Mesendoderm (in vitro differentiated cells): ENCODE results near the gene ASCL1.

ENCODE experiments used
- DNase-seq: peaks from one replicate; pipeline ENCODE4 v3.0.0; 2013
- H2AK5ac ChIP-seq: 2 replicates; pipeline ENCODE4 v1.6.1; 2013; ENCODE audit warnings: low read length, inconsistent platforms
- H2BK120ac ChIP-seq: 2 replicates; pipeline ENCODE4 v1.6.1; 2013; ENCODE audit warnings: low read depth, mild to moderate bottlenecking, low read length, moderate library complexity, mixed read lengths
- H2BK15ac ChIP-seq: replicated peaks from 2 replicates; pipeline ENCODE4 v1.6.1; 2013; ENCODE audit warnings: low read depth, mild to moderate bottlenecking, moderate library complexity
- H2BK5ac ChIP-seq: 2 replicates; pipeline ENCODE4 v1.6.1; 2013; ENCODE audit warnings: low read length, inconsistent platforms
- H3K18ac ChIP-seq: 2 replicates; pipeline ENCODE4 v1.6.1; 2013; ENCODE audit warnings: mild to moderate bottlenecking, low read length, mixed read lengths
- H3K23ac ChIP-seq: one replicate; pipeline ENCODE4 v1.6.1; 2013; ENCODE audit warnings: low read length
- H3K27ac ChIP-seq: 2 replicates; pipeline ENCODE4 v1.5.1; 2013; ENCODE audit warnings: low read depth, mild to moderate bottlenecking, inconsistent platforms, low read length, moderate library complexity
- H3K27me3 ChIP-seq: 2 replicates; pipeline ENCODE4 v1.6.1; 2013; ENCODE audit warnings: low read length, control low read depth, mild to moderate bottlenecking, inconsistent platforms; ENCODE audit not compliant: insufficient read depth, poor library complexity
- H3K36me3 ChIP-seq: 2 replicates; pipeline ENCODE4 v1.6.1; 2013; ENCODE audit warnings: low read length, inconsistent platforms; ENCODE audit not compliant: control insufficient read depth, insufficient read depth
- H3K4ac ChIP-seq: one replicate; pipeline ENCODE4 v1.6.1; 2013; ENCODE audit warnings: low read depth, mild to moderate bottlenecking, low read length, moderate library complexity
- H3K4me1 ChIP-seq: 2 replicates; pipeline ENCODE4 v1.6.1; 2013; ENCODE audit warnings: low read depth, low read length, inconsistent platforms; ENCODE audit not compliant: control insufficient read depth
- H3K4me2 ChIP-seq: 2 replicates; pipeline ENCODE4 v1.6.1; 2013; ENCODE audit warnings: low read length
- H3K4me3 ChIP-seq: 2 replicates; pipeline ENCODE4 v1.5.1; 2013; ENCODE audit warnings: mild to moderate bottlenecking, low read length
- H3K56ac ChIP-seq: one replicate; pipeline ENCODE4 v1.6.1; 2013; ENCODE audit warnings: low read length
- H3K79me1 ChIP-seq: 2 replicates; pipeline ENCODE4 v1.6.1; 2013; ENCODE audit warnings: low read length, inconsistent platforms
- H3K79me2 ChIP-seq: 2 replicates; pipeline ENCODE4 v1.6.1; 2013; ENCODE audit warnings: mild to moderate bottlenecking, low read length; ENCODE audit not compliant: control insufficient read depth, insufficient read depth
- H3K9ac ChIP-seq: 2 replicates; pipeline ENCODE4 v1.6.1; 2013; ENCODE audit warnings: low read length, inconsistent platforms
- H4K5ac ChIP-seq: one replicate; pipeline ENCODE4 v1.6.1; 2013; ENCODE audit warnings: low read length
- H4K8ac ChIP-seq: one replicate; pipeline ENCODE4 v1.6.1; 2013; ENCODE audit warnings: low read depth, mild to moderate bottlenecking, control low read depth, low read length, moderate library complexity
- WGBS: extraction: QIAGEN DNeasy Blood & Tissue Kit; methylation state at CpG from one replicate; pipeline ENCODE4 v1.1.7; 2013; ENCODE audit warnings: low lambda C conversion rate, missing lambda C conversion rate; ENCODE audit not compliant: insufficient coverage; ENCODE audit errors: extremely low coverage; 5-methylcytosine and 5-hydroxymethylcytosine counted together

ASCL1 gene

GRCh38 chr12:102992720-102993119 is 35.2 kb downstream of the ASCL1 start:
- H4K5ac ChIP-seq, result no peak overlapping the region
- H2BK120ac ChIP-seq, result no peak overlapping the region
- no CpG with 5 or more reads among the region's 4 CpGs for WGBS
- no peak overlapping the region for H2BK15ac ChIP-seq
- no peaks in the 10 kb centered on the region for H3K4me1 ChIP-seq
- H3K27ac ChIP-seq, result no peak overlapping the region
- H3K4me3 ChIP-seq, result no peak overlapping the region
- H3K56ac ChIP-seq, result no peak overlapping the region
- no peak overlapping the region for H4K8ac ChIP-seq
- no peak overlapping the region for H3K9ac ChIP-seq
- H3K4me2 ChIP-seq, result no peak overlapping the region
- no peaks in the 10 kb centered on the region for H3K27me3 ChIP-seq
- no peaks in the 10 kb centered on the region for H3K79me1 ChIP-seq
- H2BK5ac ChIP-seq, result no peak overlapping the region
- H3K4ac ChIP-seq, result no peak overlapping the region
- no peaks in the 10 kb centered on the region for H3K36me3 ChIP-seq
- no peaks in the 10 kb centered on the region for H3K79me2 ChIP-seq
- no peak for DNase-seq
- H3K23ac ChIP-seq, result no peak overlapping the region
- H2AK5ac ChIP-seq, result no peak overlapping the region
- H3K18ac ChIP-seq, result no peak overlapping the region

- Histone ChIP-seq H3K4me1 (no peaks in the 10 kb centered on the region), H4K8ac (no peak overlapping the region)
- no CpG with 5 or more reads among the region's 1 CpG for WGBS
Observed at GRCh38 chr12:102993537-102993936, 36.1 kb downstream of the ASCL1 start.

GRCh38 chr12:102995372-102995771 is 37.9 kb downstream of the ASCL1 start:
- Histone ChIP-seq H3K27ac (no peak overlapping the region), H3K56ac (no peak overlapping the region), H2BK5ac (no peak overlapping the region), H3K36me3 (no peaks in the 10 kb centered on the region), H2BK15ac (no peak overlapping the region), H3K4ac (no peak overlapping the region), H3K4me1 (no peaks in the 10 kb centered on the region), H3K79me2 (no peaks in the 10 kb centered on the region), H4K8ac (no peak overlapping the region), H2AK5ac (no peak overlapping the region), H3K79me1 (no peaks in the 10 kb centered on the region), H3K27me3 (no peaks in the 10 kb centered on the region), H2BK120ac (no peak overlapping the region), H4K5ac (no peak overlapping the region), H3K9ac (no peak overlapping the region), H3K4me3 (no peak overlapping the region), H3K23ac (no peak overlapping the region), H3K18ac (no peak overlapping the region), H3K4me2 (no peak overlapping the region)
- WGBS, result no CpG with 5 or more reads among the region's 1 CpG
- DNase-seq, result no peak

More at GRCh38 chr12:102993537-102993936, 36.1 kb downstream of the ASCL1 start:
- Histone ChIP-seq H3K79me2 (no peaks in the 10 kb centered on the region), H3K36me3 (no peaks in the 10 kb centered on the region), H2AK5ac (no peak overlapping the region), H3K79me1 (no peaks in the 10 kb centered on the region), H3K4me3 (no peak overlapping the region), H3K4ac (no peak overlapping the region), H2BK5ac (no peak overlapping the region), H3K9ac (no peak overlapping the region), H3K23ac (no peak overlapping the region), H3K18ac (no peak overlapping the region), H2BK15ac (no peak overlapping the region), H3K27ac (no peak overlapping the region), H3K4me2 (no peak overlapping the region), H4K5ac (no peak overlapping the region), H3K27me3 (no peaks in the 10 kb centered on the region), H2BK120ac (no peak overlapping the region), H3K56ac (no peak overlapping the region)
- no peak for DNase-seq
